ENCODE results near the gene CD276. TPM values are rescaled to one million over a fixed set of nuclear protein-coding genes. Genes with fewer than 3 reads are reported as not detected.
"Not testable (repeated sequence)": the region's sequence is repeated elsewhere in the genome, so short reads cannot be mapped to it uniquely, and the experiment has no call there.

CD276 gene
- polyA plus RNA-seq = 67.2 TPM
- long read RNA-seq, donor 1, partial matches to known transcripts = 0 of 5 reads
- long read RNA-seq, donor 1, other reads (novel, unspliced or antisense) = 0 of 5 reads
- long read RNA-seq, donor 2, partial matches to known transcripts = 0 of 3 reads
- long read RNA-seq, donor 2, other reads (novel, unspliced or antisense) = 0 of 3 reads
- long read RNA-seq, donor 3 = 0 reads
- long read RNA-seq, donor 4, partial matches to known transcripts = 0 of 3 reads
- long read RNA-seq, donor 4, other reads (novel, unspliced or antisense) = 0 of 3 reads
- long read RNA-seq, donor 5, partial matches to known transcripts = 0 of 4 reads
- long read RNA-seq, donor 5, other reads (novel, unspliced or antisense) = 0 of 4 reads
- long read RNA-seq, donor 6, transcript CD276-202 (10 exons, 3,469 nt) = major isoform, 6 of 12 reads
- long read RNA-seq, donor 6, partial matches to known transcripts = 5 of 12 reads
- long read RNA-seq, donor 6, other reads (novel, unspliced or antisense) = 0 of 12 reads
- long read RNA-seq, donor 7, partial matches to known transcripts = 0 of 5 reads
- long read RNA-seq, donor 7, other reads (novel, unspliced or antisense) = 0 of 5 reads
- long read RNA-seq, donor 8, partial matches to known transcripts = 6 of 13 reads
- long read RNA-seq, donor 8, other reads (novel, unspliced or antisense) = 0 of 13 reads
- long read RNA-seq, donor 9, partial matches to known transcripts = 0 of 5 reads
- long read RNA-seq, donor 9, other reads (novel, unspliced or antisense) = 0 of 5 reads
- long read RNA-seq, donor 10, partial matches to known transcripts = 0 of 3 reads
- long read RNA-seq, donor 10, other reads (novel, unspliced or antisense) = 0 of 3 reads
- long read RNA-seq, donor 11, transcript CD276-202 (10 exons, 3,469 nt) = major isoform, 5 of 9 reads
- long read RNA-seq, donor 11, partial matches to known transcripts = 0 of 9 reads
- long read RNA-seq, donor 11, other reads (novel, unspliced or antisense) = 0 of 9 reads

- no CpG with 5 or more reads among the region's 69 CpGs for WGBS (ENCODE audit: insufficient coverage, low lambda C conversion rate)
- peaks cover 11% of the 10 kb centered on the region for H3K4me1 ChIP-seq (ENCODE audit: control insufficient read depth, insufficient read depth, low read length)
- peak; percentile 45 to 73 for DNase-seq
- H3K27ac ChIP-seq (ENCODE audit: low read length) = peak within 1 kb of the TSS; percentile 57
- H3K27me3 ChIP-seq (ENCODE audit: control insufficient read depth, insufficient read depth, low read length) = no peaks in the 10 kb centered on the region
- H3K36me3 ChIP-seq (ENCODE audit: control insufficient read depth, insufficient read depth, low read length) = no peaks in the 10 kb centered on the region
- no peaks in the 10 kb centered on the region for H3K9me3 ChIP-seq (ENCODE audit: control insufficient read depth, low read depth, low read length)
- peak within 1 kb of the TSS; percentile 84 for H3K4me3 ChIP-seq (ENCODE audit: low read length)
These were observed at the start of gene CD276 for GRCh38 chr15:73683777-73684580. Gene CD276 (plus strand): TSS chr15:73684383. CDS start chr15:73699640, 15,257 bp downstream.

- no peaks in the 10 kb centered on the region for H3K36me3 ChIP-seq (ENCODE audit: control insufficient read depth, insufficient read depth, low read length)
- H3K9me3 ChIP-seq (ENCODE audit: control insufficient read depth, low read depth, low read length) = no peaks in the 10 kb centered on the region
- H3K27me3 ChIP-seq (ENCODE audit: control insufficient read depth, insufficient read depth, low read length) = no peaks in the 10 kb centered on the region
- no peak overlapping the region for H3K4me3 ChIP-seq (ENCODE audit: low read length)
- H3K27ac ChIP-seq (ENCODE audit: low read length) = no peak overlapping the region
- peaks cover 9% of the 10 kb centered on the region for H3K4me1 ChIP-seq (ENCODE audit: control insufficient read depth, insufficient read depth, low read length)
- peak in 1 of 2 donors; percentile 55 for DNase-seq
- WGBS (ENCODE audit: insufficient coverage, low lambda C conversion rate) = no CpG with 5 or more reads among the region's 2 CpGs
These were observed 46.7 kb upstream of the CD276 start for GRCh38 chr15:73637527-73637926.

GRCh38 chr15:73639464-73639863 is 44.7 kb upstream of the CD276 start:
- H3K27me3 ChIP-seq (ENCODE audit: control insufficient read depth, insufficient read depth, low read length); H3K27ac ChIP-seq (ENCODE audit: low read length); H3K9me3 ChIP-seq (ENCODE audit: control insufficient read depth, low read depth, low read length); H3K4me3 ChIP-seq (ENCODE audit: low read length); H3K36me3 ChIP-seq (ENCODE audit: control insufficient read depth, insufficient read depth, low read length); H3K4me1 ChIP-seq (ENCODE audit: control insufficient read depth, insufficient read depth, low read length); DNase-seq: not testable (repeated sequence)
- no CpG with 5 or more reads among the region's 5 CpGs for WGBS (ENCODE audit: insufficient coverage, low lambda C conversion rate)

GRCh38 chr15:73647259-73648013 is 36.7 kb upstream of the CD276 start:
- H3K27me3 ChIP-seq (ENCODE audit: control insufficient read depth, insufficient read depth, low read length) = no peaks in the 10 kb centered on the region
- no peaks in the 10 kb centered on the region for H3K36me3 ChIP-seq (ENCODE audit: control insufficient read depth, insufficient read depth, low read length)
- no peak overlapping the region for H3K27ac ChIP-seq (ENCODE audit: low read length)
- H3K4me1 ChIP-seq (ENCODE audit: control insufficient read depth, insufficient read depth, low read length) = no peaks in the 10 kb centered on the region
- no peak overlapping the region for H3K4me3 ChIP-seq (ENCODE audit: low read length)
- H3K9me3 ChIP-seq (ENCODE audit: control insufficient read depth, low read depth, low read length) = no peaks in the 10 kb centered on the region
- whole genome bisulfite sequencing (ENCODE audit: insufficient coverage, low lambda C conversion rate) = no CpG with 5 or more reads among the region's 6 CpGs
- no peak for DNase-seq

GRCh38 chr15:73648014-73648295 is 36.2 kb upstream of the CD276 start:
- no peak overlapping the region for H3K27ac ChIP-seq (ENCODE audit: low read length)
- H3K4me1 ChIP-seq (ENCODE audit: control insufficient read depth, insufficient read depth, low read length) = no peaks in the 10 kb centered on the region
- no peak overlapping the region for H3K4me3 ChIP-seq (ENCODE audit: low read length)
- no peaks in the 10 kb centered on the region for H3K9me3 ChIP-seq (ENCODE audit: control insufficient read depth, low read depth, low read length)
- 89% methylated on average over 1 of the region's 2 CpGs for WGBS (ENCODE audit: insufficient coverage, low lambda C conversion rate)
- H3K27me3 ChIP-seq (ENCODE audit: control insufficient read depth, insufficient read depth, low read length) = no peaks in the 10 kb centered on the region
- H3K36me3 ChIP-seq (ENCODE audit: control insufficient read depth, insufficient read depth, low read length) = no peaks in the 10 kb centered on the region
- no peak for DNase-seq

- 100% methylated on average over 1 of the region's 3 CpGs for WGBS (ENCODE audit: insufficient coverage, low lambda C conversion rate)
- DNase-seq = no peak
- Histone ChIP-seq H3K36me3 (ENCODE audit: control insufficient read depth, insufficient read depth, low read length) (no peaks in the 10 kb centered on the region), H3K9me3 (ENCODE audit: control insufficient read depth, low read depth, low read length) (no peaks in the 10 kb centered on the region), H3K4me1 (ENCODE audit: control insufficient read depth, insufficient read depth, low read length) (no peaks in the 10 kb centered on the region), H3K27ac (ENCODE audit: low read length) (no peak overlapping the region), H3K27me3 (ENCODE audit: control insufficient read depth, insufficient read depth, low read length) (no peaks in the 10 kb centered on the region), H3K4me3 (ENCODE audit: low read length) (no peak overlapping the region)
These were observed 33.6 kb upstream of the CD276 start for GRCh38 chr15:73650416-73651126.

- Histone ChIP-seq H3K27ac (ENCODE audit: low read length) (no peak overlapping the region), H3K9me3 (ENCODE audit: control insufficient read depth, low read depth, low read length) (no peaks in the 10 kb centered on the region), H3K36me3 (ENCODE audit: control insufficient read depth, insufficient read depth, low read length) (no peaks in the 10 kb centered on the region), H3K4me3 (ENCODE audit: low read length) (no peak overlapping the region), H3K4me1 (ENCODE audit: control insufficient read depth, insufficient read depth, low read length) (no peaks in the 10 kb centered on the region), H3K27me3 (ENCODE audit: control insufficient read depth, insufficient read depth, low read length) (no peaks in the 10 kb centered on the region)
- no peak for DNase-seq
- 10% methylated on average over 2 of the region's 3 CpGs for WGBS (ENCODE audit: insufficient coverage, low lambda C conversion rate)
These were observed 29.5 kb upstream of the CD276 start for GRCh38 chr15:73654659-73655058.

GRCh38 chr15:73655724-73656123 is 28.5 kb upstream of the CD276 start:
- 92% methylated on average over 1 of the region's 2 CpGs for WGBS (ENCODE audit: insufficient coverage, low lambda C conversion rate)
- DNase-seq = no peak
- no peaks in the 10 kb centered on the region for H3K4me1 ChIP-seq (ENCODE audit: control insufficient read depth, insufficient read depth, low read length)
- no peaks in the 10 kb centered on the region for H3K27me3 ChIP-seq (ENCODE audit: control insufficient read depth, insufficient read depth, low read length)
- H3K27ac ChIP-seq (ENCODE audit: low read length) = no peak overlapping the region
- H3K36me3 ChIP-seq (ENCODE audit: control insufficient read depth, insufficient read depth, low read length) = no peaks in the 10 kb centered on the region
- H3K9me3 ChIP-seq (ENCODE audit: control insufficient read depth, low read depth, low read length) = no peaks in the 10 kb centered on the region
- H3K4me3 ChIP-seq (ENCODE audit: low read length) = no peak overlapping the region

- Histone ChIP-seq H3K27me3 (ENCODE audit: control insufficient read depth, insufficient read depth, low read length) (no peaks in the 10 kb centered on the region), H3K27ac (ENCODE audit: low read length) (no peak overlapping the region), H3K36me3 (ENCODE audit: control insufficient read depth, insufficient read depth, low read length) (no peaks in the 10 kb centered on the region), H3K4me3 (ENCODE audit: low read length) (no peak overlapping the region), H3K9me3 (ENCODE audit: control insufficient read depth, low read depth, low read length) (no peaks in the 10 kb centered on the region), H3K4me1 (ENCODE audit: control insufficient read depth, insufficient read depth, low read length) (no peaks in the 10 kb centered on the region)
- WGBS (ENCODE audit: insufficient coverage, low lambda C conversion rate) = 100% methylated on average over 1 of the region's 1 CpG
- no peak for DNase-seq
These were observed 25.5 kb upstream of the CD276 start for GRCh38 chr15:73658645-73659044.

All from large intestine (tissue), 12 donors.